GM18511 (cell line): ENCODE data around the gene AK1.

ENCODE experiments used
- ATAC-seq: cut with Tn5 transposase; IDR thresholded peaks from one replicate; pipeline ENCODE4 v1.9.1; 2021; ENCODE audit warnings: mild to moderate bottlenecking, moderate library complexity; ENCODE audit not compliant: unreplicated experiment

Gene AK1

GRCh38 chr9:127825319-127826051 is 52.0 kb downstream of the AK1 start:
- no peak for ATAC-seq

- no peak for ATAC-seq
These were observed 55.4 kb downstream of the AK1 start for GRCh38 chr9:127822108-127822507.

- ATAC-seq: no peak
These were observed 58.9 kb downstream of the AK1 start for GRCh38 chr9:127818574-127818973.

- no peak for ATAC-seq
These were observed 59.5 kb downstream of the AK1 start for GRCh38 chr9:127817881-127818434.

GRCh38 chr9:127816728-127817127 is 60.7 kb downstream of the AK1 start:
- no peak for ATAC-seq
